NB4 (cell line): Measurements from ENCODE around the gene MMD2.

ENCODE experiments used
- CTCF ChIP-seq: IDR thresholded peaks from one replicate; pipeline ENCODE4 v1.5.1; 2012; ENCODE audit warnings: low read depth, low read length
- MAX ChIP-seq: IDR thresholded peaks from 2 replicates; pipeline ENCODE4 v1.6.1; 2011; ENCODE audit warnings: low read depth, low read length
- POLR2A ChIP-seq: IDR thresholded peaks from 2 replicates; pipeline ENCODE4 v1.6.1; 2011; ENCODE audit warnings: mild to moderate bottlenecking; ENCODE audit not compliant: insufficient read length; ENCODE audit errors: extremely low read depth

- TF ChIP-seq CTCF, result no peak
- no peak for TF ChIP-seq POLR2A
- TF ChIP-seq MAX, result no peak
Observed at GRCh38 chr7:5001911-5002310, 42.9 kb upstream of the MMD2 start.
